NCI-H1048 (cell line): ENCODE results near the gene CTNNBIP1.

Experiments
- DNase-seq: peaks from one replicate; lab custom pipeline; 2025; lab: John Stamatoyannopoulos, UW

Gene CTNNBIP1

GRCh38 chr1:9877962-9878361 lies 32.1 kb downstream of the CTNNBIP1 start:
- no peak for DNase-seq

- no peak for DNase-seq
Measured at GRCh38 chr1:9875636-9876000, 34.5 kb downstream of the CTNNBIP1 start.

- DNase-seq: peak; percentile 38
Measured at GRCh38 chr1:9874959-9875635, 35.0 kb downstream of the CTNNBIP1 start.

GRCh38 chr1:9874412-9874811 lies 35.7 kb downstream of the CTNNBIP1 start:
- no peak for DNase-seq

GRCh38 chr1:9873992-9874391 lies 36.1 kb downstream of the CTNNBIP1 start:
- no peak for DNase-seq

GRCh38 chr1:9873385-9873784 lies 36.7 kb downstream of the CTNNBIP1 start:
- no peak for DNase-seq

- no peak for DNase-seq
Measured at GRCh38 chr1:9872430-9873165, 37.5 kb downstream of the CTNNBIP1 start.

- DNase-seq: no peak
Measured at GRCh38 chr1:9871707-9872425, 38.2 kb downstream of the CTNNBIP1 start.

GRCh38 chr1:9871021-9871420 lies 39.0 kb downstream of the CTNNBIP1 start:
- no peak for DNase-seq

GRCh38 chr1:9870572-9870971 lies 39.5 kb downstream of the CTNNBIP1 start:
- DNase-seq: no peak

GRCh38 chr1:9869831-9870251 lies 40.2 kb downstream of the CTNNBIP1 start:
- no peak for DNase-seq

GRCh38 chr1:9868244-9868590 lies 41.9 kb downstream of the CTNNBIP1 start:
- no peak for DNase-seq

- peak; percentile 42 for DNase-seq
Measured at GRCh38 chr1:9867408-9868243, 42.4 kb downstream of the CTNNBIP1 start.

GRCh38 chr1:9866836-9867235 lies 43.2 kb downstream of the CTNNBIP1 start:
- DNase-seq: no peak

- no peak for DNase-seq
Measured at GRCh38 chr1:9865724-9866123, 44.3 kb downstream of the CTNNBIP1 start.

GRCh38 chr1:9863371-9863770 lies 46.7 kb downstream of the CTNNBIP1 start:
- DNase-seq: no peak

- DNase-seq: no peak
Measured at GRCh38 chr1:9861360-9861759, 48.7 kb downstream of the CTNNBIP1 start.

GRCh38 chr1:9860887-9861286 lies 49.2 kb downstream of the CTNNBIP1 start:
- DNase-seq: no peak

GRCh38 chr1:9859281-9860014 lies 50.6 kb downstream of the CTNNBIP1 start:
- DNase-seq: no peak

GRCh38 chr1:9858293-9859035 lies 51.6 kb downstream of the CTNNBIP1 start:
- DNase-seq: no peak

GRCh38 chr1:9855186-9855585 lies 54.9 kb downstream of the CTNNBIP1 start:
- DNase-seq: no peak
